Liver (tissue), 3 donors: ENCODE data around the gene CD164.
A peak's percentile ranks its signal among the peaks of the same experiment; 100 is the strongest.

Source experiments
- EGR1 ChIP-seq, 2 donors: IDR thresholded peaks; 2 replicates each; pipeline ENCODE4 v1.6.1; 2016 to 2018; ENCODE audit warnings: antibody characterized with exemption in 2 of 2, low read depth in 2 of 2
- FOXA1 ChIP-seq: IDR thresholded peaks from 2 replicates; pipeline ENCODE4 v1.6.1; 2016; ENCODE audit warnings: antibody characterized with exemption
- HNF4G ChIP-seq: IDR thresholded peaks from 2 replicates; pipeline ENCODE4 v1.6.1; 2016; ENCODE audit warnings: antibody characterized with exemption
- JUND ChIP-seq, 2 donors: IDR thresholded peaks; 2 replicates each; pipeline ENCODE4 v1.6.1; 2016; ENCODE audit warnings: antibody characterized with exemption in 2 of 2
- NR2F2 ChIP-seq: IDR thresholded peaks from 2 replicates; pipeline ENCODE4 v1.6.1; 2016; ENCODE audit warnings: antibody characterized with exemption
- RAD21 ChIP-seq, 2 donors: IDR thresholded peaks; 2 replicates each; pipeline ENCODE4 v1.6.1; 2016; ENCODE audit warnings: antibody characterized with exemption in 2 of 2, mild to moderate bottlenecking in 2 of 2
- SP1 ChIP-seq: IDR thresholded peaks from 2 replicates; pipeline ENCODE4 v1.6.1; 2018; ENCODE audit warnings: antibody characterized with exemption, mild to moderate bottlenecking
- TAF1 ChIP-seq: conservative IDR thresholded peaks from 2 replicates; pipeline ENCODE4 v1.6.1; 2016; ENCODE audit warnings: antibody characterized with exemption, mild to moderate bottlenecking
- TF ChIP-seq, protein P1 (sequence below): fragments of 150-350 bp; IDR thresholded peaks from 2 replicates; pipeline ENCODE4 v1.5.1; 2017; ENCODE audit warnings: improper control_type of control experiment, low read depth, low read length; ENCODE audit not compliant: missing input control
- TF ChIP-seq, protein P2 (sequence below): IDR thresholded peaks from 2 replicates; pipeline ENCODE4 v1.6.1; 2016; ENCODE audit warnings: antibody characterized with exemption, mild to moderate bottlenecking
- TF ChIP-seq, protein P3 (sequence below): IDR thresholded peaks from 2 replicates; pipeline ENCODE4 v1.6.1; 2016; ENCODE audit warnings: antibody characterized with exemption
- TF ChIP-seq, protein P4 (sequence below): IDR thresholded peaks from 2 replicates; pipeline ENCODE4 v1.6.1; 2016; ENCODE audit warnings: antibody characterized with exemption
- TF ChIP-seq, protein P5 (sequence below): IDR thresholded peaks from 2 replicates; pipeline ENCODE4 v1.6.1; 2016; ENCODE audit warnings: antibody characterized with exemption
- donor health status: healthy.
- donor health status: healthy.

DNA sequence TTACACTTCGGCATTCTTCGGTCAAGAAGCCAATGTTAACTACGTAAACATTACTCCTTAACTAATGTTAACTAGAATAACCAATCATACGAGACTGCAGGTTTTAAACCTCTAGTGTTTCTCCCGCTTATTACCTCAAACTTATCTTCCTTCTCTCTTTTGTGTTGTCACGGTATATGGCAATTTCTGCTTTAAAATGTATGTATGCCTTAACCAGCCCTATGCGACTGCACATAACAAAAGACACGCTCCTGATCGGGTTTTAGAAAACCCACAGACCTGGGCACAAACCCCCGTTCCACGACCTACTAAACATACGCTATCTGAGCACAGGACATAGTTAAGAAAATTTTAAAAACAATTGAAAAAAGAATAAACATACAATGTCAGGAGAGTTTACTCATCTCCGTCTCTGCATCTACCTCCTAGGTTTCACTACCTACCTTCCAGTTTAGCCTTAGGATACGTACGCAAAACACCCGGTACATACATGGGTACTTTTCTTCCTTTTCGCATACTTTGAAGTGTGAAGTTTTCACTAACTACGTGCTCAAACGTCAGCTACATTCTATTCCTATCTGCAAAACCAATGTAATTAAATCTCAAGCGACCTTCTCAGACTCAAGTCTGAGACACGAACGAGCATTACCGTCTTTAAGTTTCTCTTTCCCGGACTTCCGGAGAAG lies 1.1 kb downstream of the CD164 start:
- TF ChIP-seq, protein P1, sequence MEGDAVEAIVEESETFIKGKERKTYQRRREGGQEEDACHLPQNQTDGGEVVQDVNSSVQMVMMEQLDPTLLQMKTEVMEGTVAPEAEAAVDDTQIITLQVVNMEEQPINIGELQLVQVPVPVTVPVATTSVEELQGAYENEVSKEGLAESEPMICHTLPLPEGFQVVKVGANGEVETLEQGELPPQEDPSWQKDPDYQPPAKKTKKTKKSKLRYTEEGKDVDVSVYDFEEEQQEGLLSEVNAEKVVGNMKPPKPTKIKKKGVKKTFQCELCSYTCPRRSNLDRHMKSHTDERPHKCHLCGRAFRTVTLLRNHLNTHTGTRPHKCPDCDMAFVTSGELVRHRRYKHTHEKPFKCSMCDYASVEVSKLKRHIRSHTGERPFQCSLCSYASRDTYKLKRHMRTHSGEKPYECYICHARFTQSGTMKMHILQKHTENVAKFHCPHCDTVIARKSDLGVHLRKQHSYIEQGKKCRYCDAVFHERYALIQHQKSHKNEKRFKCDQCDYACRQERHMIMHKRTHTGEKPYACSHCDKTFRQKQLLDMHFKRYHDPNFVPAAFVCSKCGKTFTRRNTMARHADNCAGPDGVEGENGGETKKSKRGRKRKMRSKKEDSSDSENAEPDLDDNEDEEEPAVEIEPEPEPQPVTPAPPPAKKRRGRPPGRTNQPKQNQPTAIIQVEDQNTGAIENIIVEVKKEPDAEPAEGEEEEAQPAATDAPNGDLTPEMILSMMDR: no peak
- TF ChIP-seq FOXA1: no peak
- no peak for TF ChIP-seq JUND (IDR thresholded peaks at IDR 0.05)
- TF ChIP-seq, protein P2, sequence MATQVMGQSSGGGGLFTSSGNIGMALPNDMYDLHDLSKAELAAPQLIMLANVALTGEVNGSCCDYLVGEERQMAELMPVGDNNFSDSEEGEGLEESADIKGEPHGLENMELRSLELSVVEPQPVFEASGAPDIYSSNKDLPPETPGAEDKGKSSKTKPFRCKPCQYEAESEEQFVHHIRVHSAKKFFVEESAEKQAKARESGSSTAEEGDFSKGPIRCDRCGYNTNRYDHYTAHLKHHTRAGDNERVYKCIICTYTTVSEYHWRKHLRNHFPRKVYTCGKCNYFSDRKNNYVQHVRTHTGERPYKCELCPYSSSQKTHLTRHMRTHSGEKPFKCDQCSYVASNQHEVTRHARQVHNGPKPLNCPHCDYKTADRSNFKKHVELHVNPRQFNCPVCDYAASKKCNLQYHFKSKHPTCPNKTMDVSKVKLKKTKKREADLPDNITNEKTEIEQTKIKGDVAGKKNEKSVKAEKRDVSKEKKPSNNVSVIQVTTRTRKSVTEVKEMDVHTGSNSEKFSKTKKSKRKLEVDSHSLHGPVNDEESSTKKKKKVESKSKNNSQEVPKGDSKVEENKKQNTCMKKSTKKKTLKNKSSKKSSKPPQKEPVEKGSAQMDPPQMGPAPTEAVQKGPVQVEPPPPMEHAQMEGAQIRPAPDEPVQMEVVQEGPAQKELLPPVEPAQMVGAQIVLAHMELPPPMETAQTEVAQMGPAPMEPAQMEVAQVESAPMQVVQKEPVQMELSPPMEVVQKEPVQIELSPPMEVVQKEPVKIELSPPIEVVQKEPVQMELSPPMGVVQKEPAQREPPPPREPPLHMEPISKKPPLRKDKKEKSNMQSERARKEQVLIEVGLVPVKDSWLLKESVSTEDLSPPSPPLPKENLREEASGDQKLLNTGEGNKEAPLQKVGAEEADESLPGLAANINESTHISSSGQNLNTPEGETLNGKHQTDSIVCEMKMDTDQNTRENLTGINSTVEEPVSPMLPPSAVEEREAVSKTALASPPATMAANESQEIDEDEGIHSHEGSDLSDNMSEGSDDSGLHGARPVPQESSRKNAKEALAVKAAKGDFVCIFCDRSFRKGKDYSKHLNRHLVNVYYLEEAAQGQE: peak; percentile 21
- no peak for TF ChIP-seq SP1
- TF ChIP-seq TAF1: no peak
- no peak for TF ChIP-seq EGR1 (IDR thresholded peaks at IDR 0.05; ENCODE audit: low read depth in 2 of 2)
- TF ChIP-seq NR2F2: no peak
- TF ChIP-seq, protein P3, sequence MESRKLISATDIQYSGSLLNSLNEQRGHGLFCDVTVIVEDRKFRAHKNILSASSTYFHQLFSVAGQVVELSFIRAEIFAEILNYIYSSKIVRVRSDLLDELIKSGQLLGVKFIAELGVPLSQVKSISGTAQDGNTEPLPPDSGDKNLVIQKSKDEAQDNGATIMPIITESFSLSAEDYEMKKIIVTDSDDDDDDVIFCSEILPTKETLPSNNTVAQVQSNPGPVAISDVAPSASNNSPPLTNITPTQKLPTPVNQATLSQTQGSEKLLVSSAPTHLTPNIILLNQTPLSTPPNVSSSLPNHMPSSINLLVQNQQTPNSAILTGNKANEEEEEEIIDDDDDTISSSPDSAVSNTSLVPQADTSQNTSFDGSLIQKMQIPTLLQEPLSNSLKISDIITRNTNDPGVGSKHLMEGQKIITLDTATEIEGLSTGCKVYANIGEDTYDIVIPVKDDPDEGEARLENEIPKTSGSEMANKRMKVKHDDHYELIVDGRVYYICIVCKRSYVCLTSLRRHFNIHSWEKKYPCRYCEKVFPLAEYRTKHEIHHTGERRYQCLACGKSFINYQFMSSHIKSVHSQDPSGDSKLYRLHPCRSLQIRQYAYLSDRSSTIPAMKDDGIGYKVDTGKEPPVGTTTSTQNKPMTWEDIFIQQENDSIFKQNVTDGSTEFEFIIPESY: no peak
- TF ChIP-seq HNF4G: no peak
- TF ChIP-seq, protein P4, sequence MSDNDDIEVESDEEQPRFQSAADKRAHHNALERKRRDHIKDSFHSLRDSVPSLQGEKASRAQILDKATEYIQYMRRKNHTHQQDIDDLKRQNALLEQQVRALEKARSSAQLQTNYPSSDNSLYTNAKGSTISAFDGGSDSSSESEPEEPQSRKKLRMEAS: no peak
- TF ChIP-seq RAD21 (IDR thresholded peaks at IDR 0.05): no peak
- TF ChIP-seq, protein P5, sequence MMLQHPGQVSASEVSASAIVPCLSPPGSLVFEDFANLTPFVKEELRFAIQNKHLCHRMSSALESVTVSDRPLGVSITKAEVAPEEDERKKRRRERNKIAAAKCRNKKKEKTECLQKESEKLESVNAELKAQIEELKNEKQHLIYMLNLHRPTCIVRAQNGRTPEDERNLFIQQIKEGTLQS: no peak
